Testis (tissue), 3 donors: ENCODE measurements around the gene MINK1. TPM values are rescaled to one million over a fixed set of nuclear protein-coding genes. Genes with fewer than 3 reads are reported as not detected.

Experiments
- DNase-seq: peaks from one replicate; pipeline ENCODE4 v3.0.0-alpha.2; 2019
- H3K27ac ChIP-seq, 2 donors: fragments of 200-600 bp; sonication (generic); one replicate each; pipeline ENCODE4 v1.5.1; 2019
- H3K27me3 ChIP-seq: fragments of 200-600 bp; sonication (generic); one replicate; pipeline ENCODE4 v1.5.1; 2019
- H3K36me3 ChIP-seq: fragments of 200-600 bp; sonication (generic); one replicate; pipeline ENCODE4 v1.5.1; 2017; ENCODE audit warnings: low read depth; ENCODE audit errors: missing control alignments
- H3K4me1 ChIP-seq: fragments of 200-600 bp; sonication (generic); one replicate; pipeline ENCODE4 v1.5.1; 2019
- H3K4me3 ChIP-seq, 2 donors: fragments of 200-600 bp; sonication (generic); one replicate each; pipeline ENCODE4 v1.5.1; 2017 to 2019
- H3K9me3 ChIP-seq: fragments of 200-600 bp; sonication (generic); one replicate; pipeline ENCODE4 v1.5.1; 2017
- POLR2A ChIP-seq: fragments of 450-650 bp; IDR thresholded peaks from one replicate; pipeline ENCODE4 v1.6.1; 2017; ENCODE audit warnings: antibody characterized with exemption, mild to moderate bottlenecking, moderate library complexity
- WGBS, 2 donors: methylation state at CpG; one replicate each; pipeline ENCODE4 v1.1.5; 2018; 5-methylcytosine and 5-hydroxymethylcytosine counted together
- intact Hi-C: fragments of 100-400 bp; cut with DNase I; formaldehyde crosslinking; loops from one replicate; pipeline ENCODE4 v1.15.1; 2023; ENCODE audit warnings: low total_unique reads
- polyA plus RNA-seq: library from polyadenylated mRNA; stranded (reverse); fragments of 350-450 nt; fragmentation: Illumina TruSeq; extraction: RNeasy Lipid Tissue Mini Kit (QIAGEN cat#74804); gene quantifications from one replicate; pipeline ENCODE4 v1.2.3, GENCODE V29; 2014; ENCODE audit warnings: low read depth, low replicate concordance; ENCODE audit not compliant: insufficient read depth
- total RNA-seq, 2 donors: library from RNA; depleted of rRNA; stranded (reverse); fragments of >200 nt; gene quantifications; one replicate each; pipeline ENCODE4 v1.2.3, GENCODE V29; 2016
- TF ChIP-seq, protein P1 (sequence below), 3 experiments: fragments of 450-650 bp in 2 of 3; fragments of 200-600 bp in 1 of 3; sonication (generic) in 1 of 3; IDR thresholded peaks; one replicate each; pipeline ENCODE4 v1.5.1; 2016 to 2019; ENCODE audit warnings: antibody characterized with exemption in 3 of 3, mild to moderate bottlenecking in 2 of 3, moderate library complexity in 1 of 3

Gene MINK1
- total and polyA plus RNA-seq, 3 donors from 2014 or later: 77.4 to 142 (median 135) TPM

DNA sequence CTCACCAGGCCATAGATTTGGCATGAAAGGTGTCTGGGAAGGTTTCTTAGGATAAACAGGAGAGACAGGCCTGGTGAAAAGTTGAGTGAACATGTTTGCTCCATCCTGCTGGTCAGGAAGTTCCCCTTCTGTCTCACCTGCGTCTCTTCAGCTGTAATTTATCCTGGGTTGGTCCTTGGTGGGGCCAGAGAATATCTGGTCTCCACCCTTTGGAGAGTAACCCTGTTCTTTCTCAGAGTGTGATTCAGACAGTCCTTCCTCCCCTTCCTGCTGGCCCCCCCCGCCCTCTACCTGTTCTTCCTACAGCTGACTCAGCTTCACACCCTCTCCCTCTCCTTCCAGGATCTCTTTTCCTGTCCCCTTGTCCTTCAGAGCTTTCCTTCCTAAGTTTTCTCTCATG is 17.1 kb downstream of the MINK1 start:
- DNase-seq: no peak
- TF ChIP-seq, protein P1, sequence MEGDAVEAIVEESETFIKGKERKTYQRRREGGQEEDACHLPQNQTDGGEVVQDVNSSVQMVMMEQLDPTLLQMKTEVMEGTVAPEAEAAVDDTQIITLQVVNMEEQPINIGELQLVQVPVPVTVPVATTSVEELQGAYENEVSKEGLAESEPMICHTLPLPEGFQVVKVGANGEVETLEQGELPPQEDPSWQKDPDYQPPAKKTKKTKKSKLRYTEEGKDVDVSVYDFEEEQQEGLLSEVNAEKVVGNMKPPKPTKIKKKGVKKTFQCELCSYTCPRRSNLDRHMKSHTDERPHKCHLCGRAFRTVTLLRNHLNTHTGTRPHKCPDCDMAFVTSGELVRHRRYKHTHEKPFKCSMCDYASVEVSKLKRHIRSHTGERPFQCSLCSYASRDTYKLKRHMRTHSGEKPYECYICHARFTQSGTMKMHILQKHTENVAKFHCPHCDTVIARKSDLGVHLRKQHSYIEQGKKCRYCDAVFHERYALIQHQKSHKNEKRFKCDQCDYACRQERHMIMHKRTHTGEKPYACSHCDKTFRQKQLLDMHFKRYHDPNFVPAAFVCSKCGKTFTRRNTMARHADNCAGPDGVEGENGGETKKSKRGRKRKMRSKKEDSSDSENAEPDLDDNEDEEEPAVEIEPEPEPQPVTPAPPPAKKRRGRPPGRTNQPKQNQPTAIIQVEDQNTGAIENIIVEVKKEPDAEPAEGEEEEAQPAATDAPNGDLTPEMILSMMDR (IDR thresholded peaks at IDR 0.05): no peak
- TF ChIP-seq POLR2A: no peak
- no peak overlapping the region for H3K4me3 ChIP-seq
- H3K36me3 ChIP-seq: no peaks in the 10 kb centered on the region
- WGBS, 2 donors: 88 to 91% methylated on average over 2 of the region's 2 CpGs
- no peaks in the 10 kb centered on the region for H3K9me3 ChIP-seq
- H3K27me3 ChIP-seq: no peaks in the 10 kb centered on the region
- intact Hi-C loops: no loop called here
- peaks cover 17% of the 10 kb centered on the region for H3K4me1 ChIP-seq
- no peak overlapping the region for H3K27ac ChIP-seq

DNA sequence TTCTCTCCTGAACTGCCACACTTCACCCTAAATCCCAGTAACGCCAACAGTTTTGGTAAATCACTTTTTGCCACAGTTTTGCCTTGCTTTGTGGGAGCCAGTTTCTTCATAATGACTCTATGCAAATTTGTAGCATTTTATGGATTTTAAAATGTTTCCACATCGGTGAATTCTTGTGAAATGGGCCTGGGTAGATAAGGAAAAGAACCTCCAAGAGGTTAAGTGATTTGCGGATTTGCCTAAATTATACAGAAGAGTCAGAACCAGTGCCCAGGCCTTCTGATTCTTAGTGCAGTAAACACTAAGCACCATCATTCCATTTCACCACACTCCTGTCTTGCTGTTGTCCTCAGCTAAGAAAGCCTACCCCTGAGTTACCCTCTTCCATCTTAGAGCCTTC is 17.9 kb downstream of the MINK1 start:
- TF ChIP-seq, protein P1 (IDR thresholded peaks at IDR 0.05): no peak
- TF ChIP-seq POLR2A: no peak
- Histone ChIP-seq H3K9me3 (no peaks in the 10 kb centered on the region), H3K4me1 (peaks cover 17% of the 10 kb centered on the region), H3K27ac (no peak overlapping the region), H3K27me3 (no peaks in the 10 kb centered on the region), H3K36me3 (no peaks in the 10 kb centered on the region), H3K4me3 (no peak overlapping the region)
- DNase-seq: no peak
- 70 to 79% methylated on average over 3 of the region's 3 CpGs for WGBS, 2 donors
- intact Hi-C loops: no loop called here

GRCh38 chr17:4852567-4853207 is 19.5 kb downstream of the MINK1 start:
- Histone ChIP-seq H3K4me3 (no peak overlapping the region), H3K4me1 (peaks cover 20% of the 10 kb centered on the region), H3K36me3 (no peaks in the 10 kb centered on the region), H3K9me3 (no peaks in the 10 kb centered on the region), H3K27me3 (no peaks in the 10 kb centered on the region), H3K27ac (no peak overlapping the region)
- intact Hi-C loops: no loop called here
- DNase-seq: no peak
- TF ChIP-seq, protein P1 (IDR thresholded peaks at IDR 0.05): no peak
- TF ChIP-seq POLR2A: no peak

DNA sequence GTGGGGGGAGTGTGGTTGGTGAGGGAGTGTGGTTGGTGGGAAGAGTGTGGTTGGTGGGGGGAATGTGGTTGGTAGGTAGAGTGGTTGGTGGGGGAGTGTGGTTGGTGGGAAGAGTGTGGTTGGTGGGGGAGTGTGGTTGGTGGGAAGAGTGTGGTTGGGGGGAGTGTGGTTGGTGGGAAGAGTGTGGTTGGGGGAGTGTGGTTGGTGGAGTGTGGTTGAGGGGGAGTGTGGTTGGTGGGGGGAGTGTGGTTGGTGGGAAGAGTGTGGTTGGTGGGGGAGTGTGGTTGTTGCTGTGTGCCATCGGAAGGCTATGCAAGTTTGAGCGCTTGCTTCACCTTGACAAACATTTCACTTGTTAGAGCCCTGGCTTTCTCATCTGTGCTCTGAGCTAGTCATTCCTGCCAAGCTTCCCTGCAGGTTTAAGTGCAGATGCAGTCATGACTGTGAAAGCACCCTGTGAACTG is 20.1 kb downstream of the MINK1 start:
- Histone ChIP-seq H3K4me1 (peaks cover 20% of the 10 kb centered on the region), H3K36me3 (no peaks in the 10 kb centered on the region), H3K27me3 (no peaks in the 10 kb centered on the region), H3K4me3 (no peak overlapping the region), H3K9me3 (no peaks in the 10 kb centered on the region), H3K27ac (no peak overlapping the region)
- 72 to 80% methylated on average over 2 of the region's 2 CpGs for WGBS, 2 donors
- no peak for DNase-seq
- intact Hi-C loops: no loop called here
- TF ChIP-seq, protein P1 (IDR thresholded peaks at IDR 0.05): no peak

- TF ChIP-seq, protein P1 (IDR thresholded peaks at IDR 0.05): no peak
- no peak for TF ChIP-seq POLR2A
- Histone ChIP-seq H3K27ac (no peak overlapping the region), H3K9me3 (no peaks in the 10 kb centered on the region), H3K4me3 (no peak overlapping the region), H3K4me1 (peaks cover 29% of the 10 kb centered on the region), H3K27me3 (no peaks in the 10 kb centered on the region), H3K36me3 (no peaks in the 10 kb centered on the region)
- no peak for DNase-seq
- WGBS, 2 donors: 95 to 97% methylated on average over 5 of the region's 5 CpGs
- intact Hi-C loops: no loop called here
These were observed 21.1 kb downstream of the MINK1 start for GRCh38 chr17:4854111-4854681.
